ENCODE measurements around the gene CEND1.

DNA sequence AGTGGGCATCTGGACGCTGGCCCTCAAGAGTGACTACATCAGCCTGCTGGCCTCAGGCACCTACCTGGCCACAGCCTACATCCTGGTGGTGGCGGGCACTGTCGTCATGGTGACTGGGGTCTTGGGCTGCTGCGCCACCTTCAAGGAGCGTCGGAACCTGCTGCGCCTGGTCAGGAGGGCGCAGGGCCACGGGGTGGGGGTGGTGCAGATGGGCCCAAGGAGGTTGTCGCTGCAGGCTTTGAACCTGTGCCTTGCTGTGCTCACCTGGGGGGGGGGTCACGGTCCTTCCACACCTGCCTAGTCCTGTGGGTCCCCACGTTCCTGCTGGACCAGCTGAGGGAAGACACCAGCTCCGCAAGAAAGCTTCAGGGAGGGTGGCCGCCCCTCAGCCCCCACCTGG is 46.4 kb upstream of the CEND1 start:
- TF ChIP-seq, protein P1, sequence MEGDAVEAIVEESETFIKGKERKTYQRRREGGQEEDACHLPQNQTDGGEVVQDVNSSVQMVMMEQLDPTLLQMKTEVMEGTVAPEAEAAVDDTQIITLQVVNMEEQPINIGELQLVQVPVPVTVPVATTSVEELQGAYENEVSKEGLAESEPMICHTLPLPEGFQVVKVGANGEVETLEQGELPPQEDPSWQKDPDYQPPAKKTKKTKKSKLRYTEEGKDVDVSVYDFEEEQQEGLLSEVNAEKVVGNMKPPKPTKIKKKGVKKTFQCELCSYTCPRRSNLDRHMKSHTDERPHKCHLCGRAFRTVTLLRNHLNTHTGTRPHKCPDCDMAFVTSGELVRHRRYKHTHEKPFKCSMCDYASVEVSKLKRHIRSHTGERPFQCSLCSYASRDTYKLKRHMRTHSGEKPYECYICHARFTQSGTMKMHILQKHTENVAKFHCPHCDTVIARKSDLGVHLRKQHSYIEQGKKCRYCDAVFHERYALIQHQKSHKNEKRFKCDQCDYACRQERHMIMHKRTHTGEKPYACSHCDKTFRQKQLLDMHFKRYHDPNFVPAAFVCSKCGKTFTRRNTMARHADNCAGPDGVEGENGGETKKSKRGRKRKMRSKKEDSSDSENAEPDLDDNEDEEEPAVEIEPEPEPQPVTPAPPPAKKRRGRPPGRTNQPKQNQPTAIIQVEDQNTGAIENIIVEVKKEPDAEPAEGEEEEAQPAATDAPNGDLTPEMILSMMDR (conservative IDR thresholded peaks at IDR 0.05; ENCODE audit: low read length): no peak
- TF ChIP-seq EZH2phosphoT487 (IDR thresholded peaks at IDR 0.05; ENCODE audit: borderline replicate concordance): no peak

All from Loucy (cell line).